Ishikawa (cell line): ENCODE data around the gene DRD4.

Source experiments
- CEBPB ChIP-seq: IDR thresholded peaks from 2 replicates; pipeline ENCODE4 v1.6.1; 2012
- CREB1 ChIP-seq: IDR thresholded peaks from 2 replicates; pipeline ENCODE4 v1.6.1; 2012; ENCODE audit warnings: low read depth
- EGR1 ChIP-seq: IDR thresholded peaks from 2 replicates; pipeline ENCODE4 v1.6.1; 2012
- EP300 ChIP-seq: IDR thresholded peaks from 2 replicates; pipeline ENCODE4 v1.6.1; 2012; ENCODE audit warnings: borderline replicate concordance
- FOXM1 ChIP-seq: IDR thresholded peaks from 2 replicates; pipeline ENCODE4 v1.6.1; 2012; ENCODE audit warnings: low read depth, borderline replicate concordance
- NFIC ChIP-seq: IDR thresholded peaks from 2 replicates; pipeline ENCODE4 v1.6.1; 2012
- RAD21 ChIP-seq: IDR thresholded peaks from 2 replicates; pipeline ENCODE4 v1.6.1; 2012; ENCODE audit warnings: low read depth
- TAF1 ChIP-seq: IDR thresholded peaks from 2 replicates; pipeline ENCODE4 v1.6.1; 2012; ENCODE audit warnings: low read depth, mild to moderate bottlenecking
- TCF12 ChIP-seq: IDR thresholded peaks from 2 replicates; pipeline ENCODE4 v1.6.1; 2012; ENCODE audit warnings: low read depth
- TEAD4 ChIP-seq: IDR thresholded peaks from 2 replicates; pipeline ENCODE4 v1.6.1; 2012
- YY1 ChIP-seq: IDR thresholded peaks from 2 replicates; pipeline ENCODE4 v1.6.1; 2012; ENCODE audit warnings: low read depth
- ZBTB7A ChIP-seq: IDR thresholded peaks from 2 replicates; pipeline ENCODE4 v1.6.1; 2012; ENCODE audit warnings: low read depth
- TF ChIP-seq, protein P1 (sequence below): IDR thresholded peaks from 2 replicates; pipeline ENCODE4 v1.6.1; 2012
- TF ChIP-seq, protein P2 (sequence below): IDR thresholded peaks from 2 replicates; pipeline ENCODE4 v1.6.1; 2012; ENCODE audit warnings: low read depth, mild to moderate bottlenecking
- TF ChIP-seq, protein P3 (sequence below): IDR thresholded peaks from 2 replicates; pipeline ENCODE4 v1.6.1; 2012

Gene DRD4

DNA sequence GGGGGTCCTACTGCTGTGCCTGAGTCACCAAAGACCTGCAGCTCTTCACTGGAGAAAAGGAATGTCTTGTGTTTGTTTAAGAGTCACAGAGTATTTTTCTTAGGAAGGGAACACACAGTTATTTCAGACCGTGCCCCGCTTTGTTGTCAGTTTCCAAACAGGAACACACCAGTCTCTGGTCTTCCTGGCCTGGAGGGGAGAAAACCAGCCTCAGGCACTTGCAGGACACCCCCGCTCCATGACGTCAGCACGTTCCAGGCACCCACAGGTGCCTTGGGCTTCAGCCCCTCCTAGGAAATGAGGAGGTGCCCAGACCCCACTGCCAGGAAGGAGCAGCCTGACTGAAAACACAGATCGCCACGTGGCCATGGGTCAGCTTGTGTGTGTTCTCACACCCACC, 52.6 kb downstream of the DRD4 start:
- TF ChIP-seq, protein P1, sequence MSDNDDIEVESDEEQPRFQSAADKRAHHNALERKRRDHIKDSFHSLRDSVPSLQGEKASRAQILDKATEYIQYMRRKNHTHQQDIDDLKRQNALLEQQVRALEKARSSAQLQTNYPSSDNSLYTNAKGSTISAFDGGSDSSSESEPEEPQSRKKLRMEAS = no peak
- no peak for TF ChIP-seq NFIC
- no peak for TF ChIP-seq CEBPB
- no peak for TF ChIP-seq RAD21
- TF ChIP-seq ZBTB7A = no peak
- no peak for TF ChIP-seq TEAD4
- no peak for TF ChIP-seq TAF1
- TF ChIP-seq, protein P2, sequence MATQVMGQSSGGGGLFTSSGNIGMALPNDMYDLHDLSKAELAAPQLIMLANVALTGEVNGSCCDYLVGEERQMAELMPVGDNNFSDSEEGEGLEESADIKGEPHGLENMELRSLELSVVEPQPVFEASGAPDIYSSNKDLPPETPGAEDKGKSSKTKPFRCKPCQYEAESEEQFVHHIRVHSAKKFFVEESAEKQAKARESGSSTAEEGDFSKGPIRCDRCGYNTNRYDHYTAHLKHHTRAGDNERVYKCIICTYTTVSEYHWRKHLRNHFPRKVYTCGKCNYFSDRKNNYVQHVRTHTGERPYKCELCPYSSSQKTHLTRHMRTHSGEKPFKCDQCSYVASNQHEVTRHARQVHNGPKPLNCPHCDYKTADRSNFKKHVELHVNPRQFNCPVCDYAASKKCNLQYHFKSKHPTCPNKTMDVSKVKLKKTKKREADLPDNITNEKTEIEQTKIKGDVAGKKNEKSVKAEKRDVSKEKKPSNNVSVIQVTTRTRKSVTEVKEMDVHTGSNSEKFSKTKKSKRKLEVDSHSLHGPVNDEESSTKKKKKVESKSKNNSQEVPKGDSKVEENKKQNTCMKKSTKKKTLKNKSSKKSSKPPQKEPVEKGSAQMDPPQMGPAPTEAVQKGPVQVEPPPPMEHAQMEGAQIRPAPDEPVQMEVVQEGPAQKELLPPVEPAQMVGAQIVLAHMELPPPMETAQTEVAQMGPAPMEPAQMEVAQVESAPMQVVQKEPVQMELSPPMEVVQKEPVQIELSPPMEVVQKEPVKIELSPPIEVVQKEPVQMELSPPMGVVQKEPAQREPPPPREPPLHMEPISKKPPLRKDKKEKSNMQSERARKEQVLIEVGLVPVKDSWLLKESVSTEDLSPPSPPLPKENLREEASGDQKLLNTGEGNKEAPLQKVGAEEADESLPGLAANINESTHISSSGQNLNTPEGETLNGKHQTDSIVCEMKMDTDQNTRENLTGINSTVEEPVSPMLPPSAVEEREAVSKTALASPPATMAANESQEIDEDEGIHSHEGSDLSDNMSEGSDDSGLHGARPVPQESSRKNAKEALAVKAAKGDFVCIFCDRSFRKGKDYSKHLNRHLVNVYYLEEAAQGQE = no peak
- no peak for TF ChIP-seq EP300
- no peak for TF ChIP-seq CREB1
- no peak for TF ChIP-seq FOXM1
- no peak for TF ChIP-seq TCF12
- no peak for TF ChIP-seq EGR1
- TF ChIP-seq, protein P3, sequence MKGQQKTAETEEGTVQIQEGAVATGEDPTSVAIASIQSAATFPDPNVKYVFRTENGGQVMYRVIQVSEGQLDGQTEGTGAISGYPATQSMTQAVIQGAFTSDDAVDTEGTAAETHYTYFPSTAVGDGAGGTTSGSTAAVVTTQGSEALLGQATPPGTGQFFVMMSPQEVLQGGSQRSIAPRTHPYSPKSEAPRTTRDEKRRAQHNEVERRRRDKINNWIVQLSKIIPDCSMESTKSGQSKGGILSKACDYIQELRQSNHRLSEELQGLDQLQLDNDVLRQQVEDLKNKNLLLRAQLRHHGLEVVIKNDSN = no peak
- no peak for TF ChIP-seq YY1
